Measurements from ENCODE around the gene NDUFA8. TPM values are rescaled to one million over a fixed set of nuclear protein-coding genes. Genes with fewer than 3 reads are reported as not detected.

NDUFA8 gene
- total and polyA plus RNA-seq, 9 of the 15 experiments (the other 6 are each of a cell fraction or from before 2014, with no cell fraction given) = 105 to 212 (median 133) TPM

GRCh38 chr9:122195875-122196274 is 36.3 kb upstream of the NDUFA8 start:
- ATAC-seq = no peak
- H3K4me3 ChIP-seq = no peak overlapping the region
- POLR2A ChIA-PET = interaction anchor here (0.6 to 1.1 kb wide), 2 partner anchors 157 to 198 kb away, joined by 3 read pairs; no protein-coding TSS in a partner anchor

More at GRCh38 chr9:122195875-122196274, 36.3 kb upstream of the NDUFA8 start:
- Histone ChIP-seq H3K9me3 (replicated peaks; ENCODE audit: control insufficient read depth, insufficient read depth, low read depth, low read length) (no peaks in the 10 kb centered on the region), H3K36me3 (ENCODE audit: control insufficient read depth, insufficient read depth, low read length) (no peaks in the 10 kb centered on the region; the same call in 2 of the 3 replicates), H2AFZ (ENCODE audit: low read depth, low read length) (no peak overlapping the region), H3K4me2 (ENCODE audit: insufficient read depth, low read length) (no peak overlapping the region), H3K79me2 (ENCODE audit: control insufficient read depth, insufficient read depth, low read length) (no peaks in the 10 kb centered on the region), H4K20me1 (replicated peaks; ENCODE audit: control insufficient read depth, insufficient read depth, low read length) (no peaks in the 10 kb centered on the region), H3K27ac (ENCODE audit: extremely low read depth, low read depth, low read length) (no peak overlapping the region), H3K9ac (ENCODE audit: insufficient read depth in 1 of 2, low read depth in 2 of 2, low read length in 2 of 2) (no peak overlapping the region), H3K9me1 (ENCODE audit: control insufficient read depth, insufficient read depth, low read length) (peaks cover 2% of the 10 kb centered on the region), H3K4me1 (replicated peaks in 1 of 2; ENCODE audit: control insufficient read depth in 2 of 2, insufficient read depth in 2 of 2, low read length in 2 of 2) (peaks cover 0 to 3% of the 10 kb centered on the region in 2 experiments; a peak in 2 of 5 replicates), H3K27me3 (ENCODE audit: control insufficient read depth in 2 of 2, insufficient read depth in 2 of 2, low read length in 2 of 2) (no peaks in the 10 kb centered on the region)
- intact Hi-C loops (cut with micrococcal nuclease) = no loop called here
- BruUV-seq (replicated peaks) = no TSS peak
- CTCF ChIA-PET (ENCODE audit: low intra/inter-chr PET ratio) = no interaction called here
- FAIRE-seq (no peak), DNase-seq (ENCODE audit: extremely low read depth in 1 of 4, low spot score in 3 of 4) (no peak)
- in situ Hi-C loops (cut with MboI) = no loop called here
- 77% methylated on average over 1 of the region's 4 CpGs for WGBS (ENCODE audit: insufficient coverage, low coverage, missing lambda C conversion rate)
- TF ChIP-seq ZNF551 (CRISPR knock-in tag; IDR thresholded peaks at IDR 0.05) (no peak), NBN (IDR thresholded peaks at IDR 0.05; ENCODE audit: low read depth) (no peak), FOXO4 (CRISPR knock-in tag; IDR thresholded peaks at IDR 0.05) (no peak), ADNP (tag; IDR thresholded peaks at IDR 0.05) (no peak)

Data from K562 (cell line).